Neural crest cell (in vitro differentiated cells): Measurements from ENCODE around the gene NFIB. TPM values are rescaled to one million over a fixed set of nuclear protein-coding genes. Genes with fewer than 3 reads are reported as not detected.
A peak's percentile ranks its signal among the peaks of the same experiment; 100 is the strongest.

Source experiments
- DNase-seq: peaks from one replicate; pipeline ENCODE4 v3.0.0; 2021; ENCODE audit warnings: low read depth, mixed read lengths, low spot score
- H3K27ac Mint-ChIP-seq: one replicate; pipeline ENCODE4 v1.8.0; 2021; ENCODE audit warnings: mild to moderate bottlenecking, mixed read lengths; ENCODE audit not compliant: unreplicated experiment
- H3K27me3 Mint-ChIP-seq: 2 replicates; pipeline ENCODE4 v1.8.0; 2021; ENCODE audit warnings: low read depth, mild to moderate bottlenecking, mixed read lengths
- H3K36me3 Mint-ChIP-seq: 2 replicates; pipeline ENCODE4 v1.8.0; 2021; ENCODE audit warnings: low read depth, mild to moderate bottlenecking, mixed read lengths
- H3K4me1 Mint-ChIP-seq: 2 replicates; pipeline ENCODE4 v1.8.0; 2021; ENCODE audit warnings: mixed read lengths
- H3K4me3 Mint-ChIP-seq: one replicate; pipeline ENCODE4 v1.8.0; 2021; ENCODE audit warnings: mild to moderate bottlenecking, mixed read lengths
- H3K9me3 Mint-ChIP-seq: 2 replicates; pipeline ENCODE4 v1.8.0; 2021; ENCODE audit warnings: mixed read lengths
- CTCF ChIP-seq: fragments of 200-600 bp; sonication (generic); conservative IDR thresholded peaks from 2 replicates; pipeline ENCODE4 v1.5.0; 2021; ENCODE audit warnings: antibody characterized with exemption, mild to moderate bottlenecking
- total RNA-seq: library from RNA; stranded (reverse); gene quantifications from 2 replicates; pipeline ENCODE4 v1.2.1, GENCODE V29; 2021

NFIB gene
- total RNA-seq, 1 donor from 2014 or later = 3.7 TPM

GRCh38 chr9:14350349-14350728, 36.4 kb upstream of the NFIB start:
- DNase-seq = no peak
- Mint-ChIP-seq H3K36me3 (no peaks in the 10 kb centered on the region), H3K27ac (no peak overlapping the region), H3K4me1 (peaks cover 62% of the 10 kb centered on the region), H3K4me3 (no peak overlapping the region), H3K27me3 (peaks cover 6% of the 10 kb centered on the region), H3K9me3 (no peaks in the 10 kb centered on the region)
- no peak for TF ChIP-seq CTCF

- Mint-ChIP-seq H3K36me3 (no peaks in the 10 kb centered on the region), H3K4me3 (peak overlapping the region; percentile 45), H3K4me1 (peaks cover 64% of the 10 kb centered on the region), H3K27me3 (peaks cover 5% of the 10 kb centered on the region), H3K27ac (no peak overlapping the region), H3K9me3 (no peaks in the 10 kb centered on the region)
- peak; percentile 13 for DNase-seq
- TF ChIP-seq CTCF = no peak
These were observed 35.8 kb upstream of the NFIB start for GRCh38 chr9:14349447-14350348.

GRCh38 chr9:14349146-14349446, 35.2 kb upstream of the NFIB start:
- no peaks in the 10 kb centered on the region for H3K9me3 Mint-ChIP-seq
- H3K4me1 Mint-ChIP-seq = peaks cover 60% of the 10 kb centered on the region
- H3K36me3 Mint-ChIP-seq = no peaks in the 10 kb centered on the region
- H3K4me3 Mint-ChIP-seq = peak overlapping the region; percentile 80
- TF ChIP-seq CTCF = no peak
- H3K27me3 Mint-ChIP-seq = no peaks in the 10 kb centered on the region
- DNase-seq = peak; percentile 9
- H3K27ac Mint-ChIP-seq = no peak overlapping the region

GRCh38 chr9:14348373-14349145, 34.6 kb upstream of the NFIB start:
- Mint-ChIP-seq H3K27ac (no peak overlapping the region), H3K27me3 (no peaks in the 10 kb centered on the region), H3K4me1 (peaks cover 55% of the 10 kb centered on the region), H3K9me3 (no peaks in the 10 kb centered on the region), H3K4me3 (peak overlapping the region; percentile 80), H3K36me3 (no peaks in the 10 kb centered on the region)
- no peak for TF ChIP-seq CTCF
- peak; percentile 21 for DNase-seq

GRCh38 chr9:14348123-14348372, 34.1 kb upstream of the NFIB start:
- no peak overlapping the region for H3K27ac Mint-ChIP-seq
- H3K27me3 Mint-ChIP-seq = no peaks in the 10 kb centered on the region
- H3K4me1 Mint-ChIP-seq = peaks cover 50% of the 10 kb centered on the region
- TF ChIP-seq CTCF = no peak
- peak overlapping the region; percentile 80 for H3K4me3 Mint-ChIP-seq
- H3K36me3 Mint-ChIP-seq = no peaks in the 10 kb centered on the region
- no peaks in the 10 kb centered on the region for H3K9me3 Mint-ChIP-seq
- DNase-seq = no peak
